Glomerular visceral epithelial cell (primary cell): ENCODE measurements around the gene GGACT.
A peak's percentile ranks its signal among the peaks of the same experiment; 100 is the strongest.
"Not testable (repeated sequence)": the region's sequence is repeated elsewhere in the genome, so short reads cannot be mapped to it uniquely, and the experiment has no call there.

Source experiments
- DNase-seq: peaks from one replicate; pipeline ENCODE4 v3.0.0-alpha.2; 2016; ENCODE audit errors: extremely low spot score

Gene GGACT

DNA sequence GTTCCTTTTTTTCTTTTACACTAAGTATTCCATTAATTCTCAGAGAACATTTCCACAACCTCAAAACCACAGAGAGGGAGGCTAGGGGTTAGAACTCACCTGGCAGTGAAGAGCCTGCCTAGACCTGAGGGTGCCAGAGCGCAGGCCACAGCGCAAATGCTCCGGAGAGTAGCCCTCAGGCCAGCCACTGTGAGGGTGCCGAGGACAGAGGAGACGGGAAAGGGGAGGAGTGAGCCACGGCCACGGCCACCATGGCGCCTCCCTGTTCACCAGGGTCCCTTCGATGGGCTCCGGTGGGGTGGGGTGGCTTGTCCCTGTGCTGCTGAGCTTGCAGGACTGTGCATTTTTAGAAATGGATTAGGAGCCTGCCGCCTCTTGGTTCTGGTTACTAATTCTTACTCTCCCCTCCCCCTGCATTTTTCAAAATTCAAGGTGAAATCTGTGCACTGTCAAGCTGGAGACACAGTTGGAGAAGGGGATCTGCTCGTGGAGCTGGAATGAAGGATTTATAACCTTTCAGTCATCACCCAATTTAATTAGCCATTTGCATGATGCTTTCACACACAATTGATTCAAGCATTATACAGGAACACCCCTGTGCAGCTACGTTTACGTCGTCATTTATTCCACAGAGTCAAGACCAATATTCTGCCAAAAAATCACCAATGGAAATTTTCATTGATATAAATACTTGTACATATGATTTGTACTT is 58.8 kb downstream of the GGACT start:
- DNase-seq, result no peak

DNA sequence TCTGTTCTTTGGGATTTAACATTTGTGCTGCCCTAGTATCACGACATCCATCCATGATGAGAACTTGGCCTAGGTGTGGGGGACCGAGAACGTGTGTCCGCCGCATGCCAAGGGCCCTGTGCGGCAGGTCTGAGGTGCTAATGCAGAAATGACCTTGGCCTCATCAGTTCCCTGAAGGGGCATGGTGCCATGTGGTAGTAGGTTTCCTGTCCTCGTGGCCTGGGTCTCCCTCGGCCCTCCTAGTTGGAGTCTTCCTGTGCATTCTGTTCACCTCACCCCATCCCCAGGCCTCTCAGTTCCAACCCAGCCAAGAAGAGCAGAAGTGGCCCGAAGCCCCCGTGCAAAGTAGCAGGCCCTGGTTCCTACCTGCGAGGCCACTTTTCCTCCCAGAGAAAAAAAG is 59.8 kb downstream of the GGACT start:
- DNase-seq, result no peak

DNA sequence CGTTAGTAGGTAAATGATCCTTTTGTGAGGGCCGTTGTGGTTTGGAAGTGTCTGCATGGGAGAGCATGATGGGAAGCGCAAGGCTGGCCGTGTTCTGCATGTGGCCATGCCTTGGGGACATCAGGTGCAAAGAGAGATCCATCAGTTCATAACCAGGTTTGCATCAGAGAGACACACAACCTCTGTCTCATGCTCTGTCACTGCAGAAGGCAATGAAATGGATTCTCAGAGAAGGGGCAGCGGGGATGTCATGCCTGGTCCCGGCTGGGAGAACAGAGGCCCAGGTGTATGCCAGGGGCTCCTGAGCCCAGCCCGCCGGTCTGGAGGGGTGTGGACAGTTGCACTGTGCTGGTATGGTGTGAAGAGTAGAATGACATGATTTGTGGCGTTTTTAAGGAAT is 60.2 kb downstream of the GGACT start:
- no peak for DNase-seq

DNA sequence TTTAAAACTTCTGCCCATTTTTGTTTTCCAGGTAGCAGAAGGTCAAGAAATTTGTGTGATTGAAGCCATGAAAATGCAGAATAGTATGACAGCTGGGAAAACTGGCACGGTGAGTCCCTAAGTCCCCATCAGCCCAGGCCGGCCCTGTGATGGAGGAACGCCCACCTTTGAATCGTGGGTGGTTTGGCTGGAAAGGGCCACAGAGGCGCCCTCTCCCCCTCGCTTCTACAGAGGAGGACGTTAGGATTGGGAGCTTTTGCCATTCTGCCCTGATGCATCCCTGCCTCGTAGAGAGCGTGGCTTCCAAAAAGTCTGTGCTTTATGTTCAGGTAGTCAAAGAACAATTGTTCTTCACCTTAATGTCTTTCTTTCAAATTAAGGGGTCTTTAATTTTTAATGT is 60.9 kb downstream of the GGACT start:
- DNase-seq, result no peak

DNA sequence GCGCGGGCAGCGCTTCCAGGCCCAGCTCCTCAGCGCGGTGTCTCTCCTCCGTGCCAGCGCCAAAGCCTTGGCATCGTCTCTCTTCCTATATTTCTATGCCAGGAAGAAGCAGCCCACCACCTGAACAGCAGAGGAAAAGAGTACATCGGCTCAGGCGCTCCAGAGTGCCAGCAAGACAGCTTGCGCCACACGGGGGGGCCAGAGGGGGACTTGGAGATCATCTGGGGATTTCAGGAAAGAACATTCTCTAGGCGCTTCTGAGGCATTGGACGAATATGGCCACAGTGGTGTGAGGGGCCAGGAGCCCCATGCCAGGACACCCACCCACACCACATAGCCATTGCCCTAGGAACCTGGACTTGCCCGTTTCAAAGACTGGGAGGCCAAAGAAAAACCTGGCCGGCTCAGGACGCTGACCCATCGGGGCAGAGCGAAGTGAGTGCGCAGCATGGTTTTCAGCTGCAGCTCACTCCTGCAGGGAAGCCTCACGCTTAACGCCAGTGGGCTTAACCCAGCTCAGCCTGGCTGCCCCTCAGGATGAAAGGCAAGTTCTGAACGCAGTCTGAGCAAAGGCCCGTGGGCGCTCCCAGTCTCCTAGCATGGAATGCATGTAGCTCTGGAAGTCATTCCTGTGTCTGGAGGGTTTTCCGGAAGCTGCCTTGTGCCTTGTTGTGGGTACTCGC is 62.1 kb downstream of the GGACT start:
- no peak for DNase-seq

DNA sequence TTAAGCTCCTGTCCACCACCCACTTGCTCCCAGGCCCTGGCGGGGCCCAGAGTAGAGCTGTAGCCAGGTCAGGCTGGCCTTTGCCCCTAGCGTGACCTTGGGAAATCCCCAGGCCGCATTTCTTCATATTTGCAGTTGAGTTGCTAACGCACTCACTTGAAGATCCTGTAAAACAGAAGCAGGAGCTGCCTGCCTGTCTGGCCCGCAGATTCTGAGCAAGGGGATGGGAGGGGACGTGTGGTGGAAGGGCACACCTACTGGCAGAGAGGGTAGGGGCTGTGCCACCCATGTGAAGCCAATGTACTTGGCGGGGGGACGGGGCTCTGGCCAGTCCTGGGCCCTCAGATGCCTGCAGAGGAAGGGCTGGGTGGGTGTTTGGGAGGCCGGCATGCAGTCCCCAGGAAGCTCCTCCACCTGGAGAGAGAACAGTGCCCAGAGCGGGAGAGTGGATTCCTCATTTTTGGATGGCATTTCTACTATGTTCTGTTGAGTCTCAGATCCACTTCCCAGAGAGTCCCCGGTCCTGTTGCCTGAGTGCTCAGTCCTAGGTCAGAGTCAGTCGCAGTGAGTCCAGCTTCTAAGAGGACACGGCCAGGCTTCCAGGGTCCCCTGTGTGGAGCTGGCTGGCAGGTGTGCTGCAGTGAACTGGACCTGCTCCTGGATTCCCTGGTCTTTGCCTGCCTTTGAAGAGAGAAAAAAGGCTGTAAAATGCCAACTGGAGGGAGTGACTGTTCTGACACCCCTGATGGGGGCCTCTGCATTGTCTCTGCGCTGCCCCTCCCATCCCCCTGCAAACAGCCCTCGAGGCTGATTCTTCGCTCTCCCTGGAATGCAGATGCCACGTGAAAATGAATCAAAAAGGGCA is 62.9 kb downstream of the GGACT start:
- DNase-seq, result no peak

DNA sequence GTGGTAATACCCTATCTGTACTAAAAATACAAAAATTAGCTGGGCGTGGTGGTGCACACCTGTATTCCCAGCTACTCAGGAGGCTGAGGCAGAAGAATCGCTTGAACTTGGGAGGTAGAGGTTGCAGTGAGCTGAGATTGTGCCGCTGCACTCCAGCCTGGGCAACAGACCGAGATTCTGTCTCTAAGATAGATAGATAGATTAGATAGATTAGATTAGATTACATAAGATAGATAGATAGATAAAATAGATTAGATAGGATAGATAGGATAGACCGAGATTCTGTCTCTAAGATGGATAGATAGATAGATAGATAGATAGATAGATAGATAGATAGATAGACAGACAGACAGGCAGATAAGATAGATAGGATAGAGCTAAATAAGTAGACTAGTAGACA is 63.9 kb downstream of the GGACT start:
- DNase-seq, result not testable (repeated sequence)

- no peak for DNase-seq
Observed at GRCh38 chr13:100523981-100524386, 64.6 kb downstream of the GGACT start.

GRCh38 chr13:100523411-100523810 is 65.2 kb downstream of the GGACT start:
- no peak for DNase-seq

GRCh38 chr13:100522618-100523309 is 65.8 kb downstream of the GGACT start:
- no peak for DNase-seq

DNA sequence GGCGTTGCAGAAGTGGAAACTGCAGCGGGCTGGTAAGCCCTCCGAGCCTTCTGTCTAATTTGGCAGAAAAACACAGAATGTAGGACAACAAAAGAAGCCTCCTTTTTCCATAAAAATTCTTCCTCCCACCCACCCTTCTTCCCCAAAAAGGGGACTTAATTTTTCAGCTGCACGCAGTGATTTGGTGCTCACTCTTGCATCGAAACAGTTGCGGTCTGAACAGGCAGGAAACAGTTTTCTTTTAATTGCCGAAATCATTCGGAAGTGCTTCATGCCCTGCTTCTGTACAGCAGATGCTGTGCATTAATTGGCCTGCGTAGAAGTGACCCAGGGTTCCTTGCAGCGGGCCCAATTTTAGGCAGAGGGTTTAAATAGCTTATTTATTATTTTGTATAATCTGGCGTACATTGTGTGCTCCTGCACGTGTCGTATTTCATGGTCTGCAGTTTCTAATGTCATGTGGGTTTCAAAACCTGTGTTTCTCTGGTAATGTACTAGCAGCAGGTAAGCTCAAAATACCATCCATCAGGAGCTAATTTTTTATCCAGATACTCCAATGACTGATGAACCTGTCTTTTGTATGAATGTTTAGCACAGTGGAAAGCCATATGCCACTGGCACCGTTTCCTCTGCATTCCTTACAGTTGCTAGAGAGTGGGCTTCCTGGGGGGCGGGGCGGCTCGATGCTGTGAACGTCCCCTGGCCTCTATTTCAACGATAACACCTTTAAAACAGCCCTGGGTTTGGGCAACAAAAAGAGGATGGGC is 66.6 kb downstream of the GGACT start:
- DNase-seq, result no peak

GRCh38 chr13:100520936-100521850 is 67.4 kb downstream of the GGACT start:
- DNase-seq, result no peak

DNA sequence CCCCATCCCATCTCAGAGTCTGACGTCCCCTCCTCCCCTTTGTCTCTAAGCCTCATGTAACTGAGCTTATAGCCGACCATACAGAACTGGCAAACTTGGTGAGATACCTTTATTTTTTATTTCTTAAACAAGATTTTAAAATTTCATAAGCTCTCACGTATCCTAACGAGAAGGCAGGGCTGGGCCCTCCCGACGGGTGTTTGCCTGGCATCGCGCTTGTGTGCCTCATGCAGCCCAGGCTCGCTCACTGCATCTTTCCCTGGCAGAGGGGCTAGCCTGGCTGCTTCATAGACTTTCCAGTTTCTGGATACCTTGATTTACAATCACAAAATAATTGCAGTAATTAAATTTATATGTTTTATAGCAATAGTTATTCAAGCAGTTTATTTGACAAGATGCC is 69.0 kb downstream of the GGACT start:
- DNase-seq, result no peak

DNA sequence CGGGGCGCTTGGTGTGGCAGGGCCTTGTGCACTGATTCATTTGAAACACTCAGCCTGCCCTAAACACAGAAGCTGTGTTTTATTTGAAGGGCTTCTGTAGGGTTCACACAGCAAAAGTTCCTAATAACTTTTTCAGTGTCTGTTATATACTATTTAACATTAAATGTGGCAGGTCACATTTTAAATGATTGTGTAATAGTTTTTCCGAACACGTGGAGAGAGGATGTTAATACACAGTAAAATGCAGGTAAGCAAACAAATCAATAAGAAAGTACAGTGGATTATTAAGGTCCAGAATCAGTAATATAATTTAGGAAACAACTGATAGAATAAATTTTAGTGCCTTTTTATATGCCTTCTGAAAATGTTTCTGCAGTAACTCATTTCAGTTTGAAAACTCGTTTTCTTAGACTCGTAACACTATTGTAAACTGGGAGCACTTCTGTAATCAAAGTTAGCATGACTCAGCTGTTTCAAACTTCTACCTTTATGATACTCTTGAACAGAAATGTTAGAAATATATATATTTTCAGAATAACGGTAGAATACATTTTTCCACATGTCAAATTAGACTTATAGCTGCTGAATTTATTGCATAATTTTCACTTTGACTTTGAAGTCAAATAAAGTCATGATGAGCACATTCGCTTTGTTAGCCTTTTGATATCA is 70.1 kb downstream of the GGACT start:
- no peak for DNase-seq

DNA sequence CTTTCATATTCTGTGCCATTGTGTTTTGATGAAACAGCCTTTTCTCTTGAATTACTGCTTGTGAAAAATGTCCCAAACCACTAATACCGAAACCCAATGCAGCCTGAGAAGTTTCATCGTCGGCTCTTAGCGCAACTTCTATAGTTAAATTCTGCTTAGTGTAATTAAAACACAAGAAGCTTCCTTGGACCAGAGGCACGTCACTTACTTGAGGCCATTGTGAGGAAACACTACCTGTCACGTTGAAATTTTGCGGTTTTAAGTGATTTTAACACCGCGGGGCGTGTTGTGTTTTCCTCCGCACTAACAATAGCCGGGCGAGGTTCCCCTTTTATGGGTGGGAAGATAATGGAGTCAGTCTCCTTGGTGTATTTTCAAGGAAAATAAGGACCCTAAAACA is 70.9 kb downstream of the GGACT start:
- DNase-seq, result no peak

- DNase-seq, result peak; percentile 47
Observed at GRCh38 chr13:100517135-100517534, 71.5 kb downstream of the GGACT start.

- no peak for DNase-seq
Observed at GRCh38 chr13:100515410-100515800, 73.2 kb downstream of the GGACT start.

GRCh38 chr13:100514788-100515409 is 73.7 kb downstream of the GGACT start:
- DNase-seq, result peak; percentile 74

DNA sequence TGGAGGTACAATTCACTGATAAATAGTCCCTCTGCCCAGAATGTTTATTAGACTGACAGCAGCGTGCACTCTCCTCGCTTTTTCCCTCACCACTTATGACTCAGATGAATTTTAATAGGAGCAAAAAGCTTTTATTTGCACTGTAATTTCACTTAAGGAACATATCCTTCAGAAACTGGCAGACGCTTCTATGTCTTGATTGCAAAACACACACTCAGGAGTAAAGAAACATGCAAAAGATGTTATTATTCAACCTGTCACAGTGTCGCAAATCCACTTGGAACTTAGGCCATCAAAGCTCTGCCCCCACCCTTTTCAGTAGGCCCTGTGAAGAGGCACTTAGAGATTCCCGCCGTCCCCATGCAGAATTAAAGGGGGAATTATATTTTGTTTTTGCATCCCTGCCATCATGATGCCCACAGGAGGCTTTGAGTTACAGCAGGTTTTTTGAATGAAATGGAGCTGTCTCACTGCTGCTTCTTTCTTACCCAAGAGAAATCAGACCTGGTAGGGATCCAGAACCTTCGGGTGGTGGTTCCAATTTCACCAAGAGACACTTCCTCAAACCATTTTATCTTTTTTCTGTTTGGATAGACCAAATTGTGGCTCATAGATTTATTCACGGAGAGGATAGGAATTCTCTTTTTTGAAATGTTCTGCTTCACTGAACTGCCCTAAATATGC is 74.5 kb downstream of the GGACT start:
- DNase-seq, result no peak
